Ascending aorta (tissue), 2 donors: ENCODE data around the gene HMCN1. TPM values are rescaled to one million over a fixed set of nuclear protein-coding genes. Genes with fewer than 3 reads are reported as not detected.

Source experiments
- DNase-seq, 2 donors: peaks; one replicate each; pipeline ENCODE4 v3.0.0-alpha.2; 2019; ENCODE audit warnings: low spot score in 2 of 2
- H3K27ac ChIP-seq, 2 donors: fragments of 200-600 bp; sonication (generic); one replicate each; pipeline ENCODE4 v1.5.1; 2016 to 2017; ENCODE audit warnings: mild to moderate bottlenecking in 1 of 2
- H3K27me3 ChIP-seq: fragments of 200-600 bp; sonication (generic); one replicate; pipeline ENCODE4 v1.5.1; 2017
- H3K36me3 ChIP-seq, 2 donors: fragments of 200-600 bp; sonication (generic); one replicate each; pipeline ENCODE4 v1.5.1; 2016
- H3K4me1 ChIP-seq, 2 donors: fragments of 200-600 bp; sonication (generic); one replicate each; pipeline ENCODE4 v1.5.1; 2016 to 2017; ENCODE audit warnings: mild to moderate bottlenecking in 1 of 2
- H3K4me3 ChIP-seq, 2 donors: fragments of 200-600 bp; sonication (generic); one replicate each; pipeline ENCODE4 v1.5.1; 2016 to 2017; ENCODE audit warnings: mild to moderate bottlenecking in 1 of 2
- H3K9me3 ChIP-seq, 2 donors: fragments of 200-600 bp; sonication (generic); one replicate each; pipeline ENCODE4 v1.5.1; 2016
- CTCF ChIP-seq, 3 experiments: fragments of 200-600 bp in 2 of 3; fragments of 450-650 bp in 1 of 3; sonication (generic) in 2 of 3; IDR thresholded peaks; one replicate each; pipeline ENCODE4 v1.5.1; 2016 to 2019; ENCODE audit warnings: antibody characterized with exemption in 3 of 3, mild to moderate bottlenecking in 1 of 3, moderate library complexity in 1 of 3
- intact Hi-C: fragments of 100-400 bp; cut with DNase I; formaldehyde crosslinking; loops from one replicate; pipeline ENCODE4 v1.15.1; 2023
- total RNA-seq: library from RNA; depleted of rRNA; stranded (reverse); fragments of >200 nt; gene quantifications from one replicate; pipeline ENCODE4 v1.1.0, GENCODE V29; 2016

HMCN1 gene
- total RNA-seq, 1 donor from 2014 or later = 61.7 TPM

- TF ChIP-seq CTCF (IDR thresholded peaks at IDR 0.05) = no peak
- intact Hi-C loops = no loop called here
- Histone ChIP-seq H3K27me3 (no peaks in the 10 kb centered on the region), H3K4me1 (peaks cover 0 to 7% of the 10 kb centered on the region in 2 donors), H3K27ac (no peak overlapping the region), H3K36me3 (no peaks in the 10 kb centered on the region), H3K4me3 (no peak overlapping the region), H3K9me3 (no peaks in the 10 kb centered on the region)
- DNase-seq = no peak
Observed at GRCh38 chr1:185837711-185838110, 103.5 kb downstream of the HMCN1 start.

GRCh38 chr1:185838111-185838510 lies 103.9 kb downstream of the HMCN1 start:
- no peak for DNase-seq
- no peak for TF ChIP-seq CTCF (IDR thresholded peaks at IDR 0.05)
- Histone ChIP-seq H3K4me3 (no peak overlapping the region), H3K27ac (no peak overlapping the region), H3K27me3 (no peaks in the 10 kb centered on the region), H3K9me3 (no peaks in the 10 kb centered on the region), H3K4me1 (peaks cover 0 to 8% of the 10 kb centered on the region in 2 donors), H3K36me3 (no peaks in the 10 kb centered on the region)
- intact Hi-C loops = no loop called here

GRCh38 chr1:185840880-185841279 lies 106.7 kb downstream of the HMCN1 start:
- no peak overlapping the region for H3K4me3 ChIP-seq
- no peak overlapping the region for H3K27ac ChIP-seq
- no peak for DNase-seq
- intact Hi-C loops = no loop called here
- H3K36me3 ChIP-seq = no peaks in the 10 kb centered on the region
- peaks cover 0 to 18% of the 10 kb centered on the region in 2 donors for H3K4me1 ChIP-seq
- no peaks in the 10 kb centered on the region for H3K9me3 ChIP-seq
- no peaks in the 10 kb centered on the region for H3K27me3 ChIP-seq
- TF ChIP-seq CTCF (IDR thresholded peaks at IDR 0.05) = no peak

GRCh38 chr1:185843297-185843869 lies 109.2 kb downstream of the HMCN1 start:
- no peaks in the 10 kb centered on the region for H3K9me3 ChIP-seq
- no peak for TF ChIP-seq CTCF (IDR thresholded peaks at IDR 0.05)
- peaks cover 4 to 18% of the 10 kb centered on the region in 2 donors for H3K4me1 ChIP-seq
- H3K4me3 ChIP-seq = no peak overlapping the region
- intact Hi-C loops = no loop called here
- H3K27ac ChIP-seq = no peak overlapping the region
- H3K27me3 ChIP-seq = no peaks in the 10 kb centered on the region
- no peaks in the 10 kb centered on the region for H3K36me3 ChIP-seq
- DNase-seq = no peak

- H3K9me3 ChIP-seq = no peaks in the 10 kb centered on the region
- no peak for DNase-seq
- H3K4me1 ChIP-seq = peaks cover 4 to 18% of the 10 kb centered on the region in 2 donors
- intact Hi-C loops = no loop called here
- H3K4me3 ChIP-seq = no peak overlapping the region
- no peak overlapping the region for H3K27ac ChIP-seq
- H3K36me3 ChIP-seq = no peaks in the 10 kb centered on the region
- TF ChIP-seq CTCF (IDR thresholded peaks at IDR 0.05) = no peak
- no peaks in the 10 kb centered on the region for H3K27me3 ChIP-seq
Observed at GRCh38 chr1:185843986-185844385, 109.8 kb downstream of the HMCN1 start.
